GM23338 (cell line): ENCODE results near the gene CPLX4. TPM values are rescaled to one million over a fixed set of nuclear protein-coding genes. Genes with fewer than 3 reads are reported as not detected.

Source experiments
- ATAC-seq: fragments of 200-7000 bp; cut with Tn5 transposase; 3 replicates; pipeline ENCODE4 v1.9.1; 2020
- DNase-seq: peaks from one replicate; pipeline ENCODE4 v3.0.0-alpha.2; 2015; ENCODE audit warnings: low spot score
- H2AFZ ChIP-seq: fragments of 200-600 bp; sonication (generic); 2 replicates; pipeline ENCODE4 v1.8.0; 2016; ENCODE audit warnings: antibody characterized with exemption, mild to moderate bottlenecking, moderate library complexity
- H3F3A ChIP-seq: fragments of 200-600 bp; sonication (generic); replicated peaks from 2 replicates; pipeline ENCODE4 v1.8.0; 2017; ENCODE audit warnings: antibody characterized with exemption, mixed run types, low read depth
- H3K27ac ChIP-seq: fragments of 200-600 bp; sonication (generic); 2 replicates; pipeline ENCODE4 v1.6.1; 2016; ENCODE audit warnings: low read depth
- H3K27me3 ChIP-seq: fragments of 200-600 bp; sonication (generic); 2 replicates; pipeline ENCODE4 v1.8.0; 2016; ENCODE audit warnings: mild to moderate bottlenecking, mixed run types, moderate library complexity; ENCODE audit not compliant: insufficient read depth
- H3K36me3 ChIP-seq: fragments of 200-600 bp; sonication (generic); 2 replicates; pipeline ENCODE4 v1.8.0; 2016; ENCODE audit warnings: mild to moderate bottlenecking; ENCODE audit not compliant: insufficient read depth
- H3K4me1 ChIP-seq: fragments of 200-600 bp; sonication (generic); 2 replicates; pipeline ENCODE4 v1.8.0; 2016; ENCODE audit warnings: mild to moderate bottlenecking, moderate library complexity; ENCODE audit not compliant: insufficient read depth
- H3K4me2 ChIP-seq: fragments of 200-600 bp; sonication (generic); 2 replicates; pipeline ENCODE4 v1.7.1; 2017; ENCODE audit warnings: mixed run types
- H3K4me3 ChIP-seq: fragments of 200-600 bp; sonication (generic); 2 replicates; pipeline ENCODE4 v1.6.1; 2016; ENCODE audit warnings: mixed run types
- H3K79me2 ChIP-seq: fragments of 200-600 bp; sonication (generic); replicated peaks from 2 replicates; pipeline ENCODE4 v1.8.0; 2017; ENCODE audit warnings: mild to moderate bottlenecking; ENCODE audit not compliant: insufficient read depth
- H3K9me2 ChIP-seq: fragments of 200-600 bp; sonication (generic); 2 replicates; pipeline ENCODE4 v1.8.0; 2017; ENCODE audit not compliant: insufficient read depth
- H4K20me1 ChIP-seq: fragments of 200-600 bp; sonication (generic); replicated peaks from 2 replicates; pipeline ENCODE4 v1.8.0; 2017; ENCODE audit warnings: mild to moderate bottlenecking; ENCODE audit not compliant: insufficient read depth
- H3K27ac Mint-ChIP-seq: 2 replicates; pipeline ENCODE4 v1.8.0; 2020; ENCODE audit warnings: inconsistent platforms, mild to moderate bottlenecking, moderate library complexity, mixed read lengths
- H3K27me3 Mint-ChIP-seq: 3 replicates; pipeline ENCODE4 v1.8.0; 2022; ENCODE audit warnings: low read depth, mild to moderate bottlenecking, moderate library complexity, mixed read lengths, inconsistent platforms; ENCODE audit not compliant: insufficient read depth, poor library complexity
- H3K36me3 Mint-ChIP-seq: 3 replicates; pipeline ENCODE4 v1.8.0; 2021; ENCODE audit warnings: low read depth, mild to moderate bottlenecking, inconsistent platforms, moderate library complexity, mixed read lengths
- H3K4me1 Mint-ChIP-seq: 3 replicates; pipeline ENCODE4 v1.8.0; 2020; ENCODE audit warnings: mild to moderate bottlenecking, inconsistent platforms, mixed read lengths
- H3K4me3 Mint-ChIP-seq: 3 replicates; pipeline ENCODE4 v1.8.0; 2021; ENCODE audit warnings: moderate library complexity, mild to moderate bottlenecking, inconsistent platforms, mixed read lengths
- H3K9me3 Mint-ChIP-seq: 3 replicates; pipeline ENCODE4 v1.8.0; 2020; ENCODE audit warnings: moderate library complexity, mild to moderate bottlenecking, inconsistent platforms, mixed read lengths
- CTCF ChIP-seq, 2 experiments: fragments of 200-600 bp in 1 of 2; sonication (generic) in 1 of 2; conservative IDR thresholded peaks; 2 replicates each; pipeline versions ENCODE4 v1.5.1 to v1.6.1; 2016 to 2017; ENCODE audit warnings: antibody characterized with exemption in 2 of 2, low read depth in 2 of 2, mild to moderate bottlenecking in 2 of 2, moderate library complexity in 1 of 2
- EZH2 ChIP-seq: fragments of 200-600 bp; sonication (generic); IDR thresholded peaks from one replicate; pipeline ENCODE4 v1.8.0; 2017; ENCODE audit warnings: antibody characterized with exemption, mild to moderate bottlenecking, low read depth; ENCODE audit not compliant: unreplicated experiment
- ZNF331 ChIP-seq: fragments of 250-450 bp; sonication (Bioruptor Pico); IDR thresholded peaks from 2 replicates; pipeline ENCODE4 v1.5.0; 2020; ENCODE audit warnings: low read depth, mild to moderate bottlenecking, moderate library complexity
- polyA plus RNA-seq: library from polyadenylated mRNA; unstranded; fragments of >200 nt; fragmentation: Nextera tagmentation; extraction: Ambion mirVana; gene quantifications from 2 replicates; pipeline ENCODE4 v1.2.1, GENCODE V29; 2016
- total RNA-seq: library from RNA; depleted of rRNA; stranded (reverse); fragments of >200 nt; shearing (Covaris generic); gene quantifications from 2 replicates; pipeline ENCODE4 v1.2.3, GENCODE V29; 2014
- TF ChIP-seq, protein P1 (sequence below): IDR thresholded peaks from one replicate; pipeline ENCODE4 v1.6.1; 2018; ENCODE audit warnings: antibody characterized with exemption; ENCODE audit not compliant: unreplicated experiment

Gene CPLX4
- total and polyA plus RNA-seq, 2 experiments from 2014 or later = not detected

- H3K36me3 ChIP-seq = no peaks in the 10 kb centered on the region
- Mint-ChIP-seq H3K27me3 (peaks cover 90% of the 10 kb centered on the region), H3K27ac (no peak overlapping the region), H3K36me3 (no peaks in the 10 kb centered on the region; the same call in 2 of the 3 replicates), H3K4me3 (peak overlapping the region; percentile 74), H3K9me3 (peaks cover 3% of the 10 kb centered on the region; the same call in 2 of the 3 replicates), H3K4me1 (peaks cover 36% of the 10 kb centered on the region)
- H3K27me3 ChIP-seq = peaks cover 99% of the 10 kb centered on the region
- H3K27ac ChIP-seq = no peak overlapping the region
- H3K9me2 ChIP-seq = no peaks in the 10 kb centered on the region
- H4K20me1 ChIP-seq = peaks cover 23% of the 10 kb centered on the region
- DNase-seq = peak; percentile 87
- peaks cover 25% of the 10 kb centered on the region for H3F3A ChIP-seq
- H3K4me2 ChIP-seq = peak overlapping the region; percentile 88
- no peaks in the 10 kb centered on the region for H3K79me2 ChIP-seq
- H3K4me1 ChIP-seq = peaks cover 61% of the 10 kb centered on the region
- peak overlapping the region; percentile 69 for H3K4me3 ChIP-seq
- TF ChIP-seq EZH2 (peak; percentile 75), ZNF331 (CRISPR knock-in tag) (no peak), CTCF (conservative IDR thresholded peaks at IDR 0.05; ENCODE audit: low read depth in 2 of 2) (peak in 1 of 2 experiments; percentile 55; a peak in 2 of 4 replicates)
- peak overlapping the region; percentile 91 for H2AFZ ChIP-seq
- peak; percentile 23 for ATAC-seq
These were observed 49.5 kb downstream of the CPLX4 start for GRCh38 chr18:59268721-59269562.

DNA sequence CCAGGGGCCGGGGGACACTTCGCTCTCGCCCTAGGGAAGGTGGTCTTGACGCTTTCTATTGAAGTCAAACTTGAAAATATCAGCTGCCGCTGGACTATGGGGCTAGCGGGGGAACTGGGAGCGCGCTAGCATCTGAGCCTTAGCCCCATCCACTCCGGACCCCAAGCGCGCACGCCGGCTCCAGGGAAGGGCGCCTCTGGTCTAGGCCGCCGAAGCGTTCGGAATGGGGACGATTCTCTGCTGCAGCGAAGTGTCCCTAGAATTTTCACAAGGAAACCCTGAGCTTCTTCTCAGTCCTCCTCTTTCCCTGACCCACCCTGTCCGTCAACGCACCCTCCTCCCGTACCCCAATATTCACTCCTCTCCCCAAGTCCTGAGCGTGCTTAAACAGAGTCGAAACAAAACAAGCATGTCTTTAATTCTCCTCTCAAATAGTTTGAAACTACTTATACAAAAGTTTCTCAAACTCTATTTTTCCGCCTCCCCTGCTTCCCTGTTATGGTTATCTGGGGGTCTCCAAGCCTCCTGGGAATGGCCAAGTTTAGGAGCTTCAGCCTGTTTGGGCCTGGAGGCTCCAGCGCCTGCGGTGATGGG lies 50.2 kb downstream of the CPLX4 start:
- Histone ChIP-seq H3F3A (peaks cover 25% of the 10 kb centered on the region), H3K4me1 (peaks cover 66% of the 10 kb centered on the region), H2AFZ (peak overlapping the region; percentile 91), H3K4me3 (peak overlapping the region; percentile 69), H4K20me1 (peaks cover 23% of the 10 kb centered on the region), H3K27me3 (peaks cover 99% of the 10 kb centered on the region), H3K79me2 (no peaks in the 10 kb centered on the region), H3K4me2 (peak overlapping the region; percentile 88), H3K27ac (no peak overlapping the region), H3K9me2 (no peaks in the 10 kb centered on the region), H3K36me3 (no peaks in the 10 kb centered on the region; the same call in 1 of the 2 replicates)
- TF ChIP-seq ZNF331 (CRISPR knock-in tag) = no peak
- peak; percentile 95 for TF ChIP-seq EZH2
- TF ChIP-seq, protein P1, sequence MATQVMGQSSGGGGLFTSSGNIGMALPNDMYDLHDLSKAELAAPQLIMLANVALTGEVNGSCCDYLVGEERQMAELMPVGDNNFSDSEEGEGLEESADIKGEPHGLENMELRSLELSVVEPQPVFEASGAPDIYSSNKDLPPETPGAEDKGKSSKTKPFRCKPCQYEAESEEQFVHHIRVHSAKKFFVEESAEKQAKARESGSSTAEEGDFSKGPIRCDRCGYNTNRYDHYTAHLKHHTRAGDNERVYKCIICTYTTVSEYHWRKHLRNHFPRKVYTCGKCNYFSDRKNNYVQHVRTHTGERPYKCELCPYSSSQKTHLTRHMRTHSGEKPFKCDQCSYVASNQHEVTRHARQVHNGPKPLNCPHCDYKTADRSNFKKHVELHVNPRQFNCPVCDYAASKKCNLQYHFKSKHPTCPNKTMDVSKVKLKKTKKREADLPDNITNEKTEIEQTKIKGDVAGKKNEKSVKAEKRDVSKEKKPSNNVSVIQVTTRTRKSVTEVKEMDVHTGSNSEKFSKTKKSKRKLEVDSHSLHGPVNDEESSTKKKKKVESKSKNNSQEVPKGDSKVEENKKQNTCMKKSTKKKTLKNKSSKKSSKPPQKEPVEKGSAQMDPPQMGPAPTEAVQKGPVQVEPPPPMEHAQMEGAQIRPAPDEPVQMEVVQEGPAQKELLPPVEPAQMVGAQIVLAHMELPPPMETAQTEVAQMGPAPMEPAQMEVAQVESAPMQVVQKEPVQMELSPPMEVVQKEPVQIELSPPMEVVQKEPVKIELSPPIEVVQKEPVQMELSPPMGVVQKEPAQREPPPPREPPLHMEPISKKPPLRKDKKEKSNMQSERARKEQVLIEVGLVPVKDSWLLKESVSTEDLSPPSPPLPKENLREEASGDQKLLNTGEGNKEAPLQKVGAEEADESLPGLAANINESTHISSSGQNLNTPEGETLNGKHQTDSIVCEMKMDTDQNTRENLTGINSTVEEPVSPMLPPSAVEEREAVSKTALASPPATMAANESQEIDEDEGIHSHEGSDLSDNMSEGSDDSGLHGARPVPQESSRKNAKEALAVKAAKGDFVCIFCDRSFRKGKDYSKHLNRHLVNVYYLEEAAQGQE = no peak
- DNase-seq = peak; percentile 20
- Mint-ChIP-seq H3K4me1 (peaks cover 41% of the 10 kb centered on the region), H3K27ac (no peak overlapping the region), H3K36me3 (no peaks in the 10 kb centered on the region; the same call in 2 of the 3 replicates), H3K4me3 (peak overlapping the region; percentile 64), H3K27me3 (peaks cover 91% of the 10 kb centered on the region), H3K9me3 (peaks cover 3% of the 10 kb centered on the region; the same call in 2 of the 3 replicates)
- ATAC-seq = no peak
